ENCODE data around the gene TRPC3. TPM values are rescaled to one million over a fixed set of nuclear protein-coding genes. Genes with fewer than 3 reads are reported as not detected.

TRPC3 gene
- total RNA-seq: 0.98 TPM

- DNase-seq (ENCODE audit: low spot score) (peak; percentile 60), ATAC-seq (peak; percentile 8)
- intact Hi-C loops (cut with DNase I): no loop called here
These were observed at the start of gene TRPC3 for GRCh38 chr4:121951521-121952110. TSS of gene TRPC3 (minus strand) at chr4:121952060. CDS start at chr4:121951680, 380 bp downstream.

GRCh38 chr4:122000849-122001248, 49.0 kb upstream of the TRPC3 start:
- intact Hi-C loops (cut with DNase I): no loop called here
- ATAC-seq (no peak), DNase-seq (ENCODE audit: low spot score) (no peak)

- intact Hi-C loops (cut with DNase I): no loop called here
- ATAC-seq (no peak), DNase-seq (ENCODE audit: low spot score) (no peak)
These were observed 46.2 kb upstream of the TRPC3 start for GRCh38 chr4:121998024-121998423.

GRCh38 chr4:121995790-121996537, 44.1 kb upstream of the TRPC3 start:
- ATAC-seq (no peak), DNase-seq (ENCODE audit: low spot score) (no peak)
- intact Hi-C loops (cut with DNase I): no loop called here

GRCh38 chr4:121991968-121992367, 40.1 kb upstream of the TRPC3 start:
- DNase-seq (ENCODE audit: low spot score): no peak
- ATAC-seq: no peak
- intact Hi-C loops (cut with DNase I): no loop called here

- ATAC-seq: no peak
- intact Hi-C loops (cut with DNase I): no loop called here
These were observed 38.6 kb upstream of the TRPC3 start for GRCh38 chr4:121990489-121990888.

GRCh38 chr4:121989715-121990114, 37.9 kb upstream of the TRPC3 start:
- DNase-seq (ENCODE audit: low spot score): no peak
- intact Hi-C loops (cut with DNase I): no loop called here
- no peak for ATAC-seq

More at GRCh38 chr4:121990489-121990888, 38.6 kb upstream of the TRPC3 start:
- DNase-seq (ENCODE audit: low spot score): no peak

GRCh38 chr4:121988950-121989349, 37.1 kb upstream of the TRPC3 start:
- DNase-seq (ENCODE audit: low spot score): no peak
- ATAC-seq: no peak
- intact Hi-C loops (cut with DNase I): no loop called here

GRCh38 chr4:121980643-121981042, 28.8 kb upstream of the TRPC3 start:
- intact Hi-C loops (cut with DNase I): no loop called here
- ATAC-seq (no peak), DNase-seq (ENCODE audit: low spot score) (no peak)

GRCh38 chr4:121978172-121978516, 26.3 kb upstream of the TRPC3 start:
- intact Hi-C loops (cut with DNase I): no loop called here
- ATAC-seq (no peak), DNase-seq (ENCODE audit: low spot score) (no peak)

GRCh38 chr4:121977251-121978171, 25.7 kb upstream of the TRPC3 start:
- intact Hi-C loops (cut with DNase I): no loop called here
- ATAC-seq: no peak
- no peak for DNase-seq (ENCODE audit: low spot score)

GRCh38 chr4:121975784-121976183, 23.9 kb upstream of the TRPC3 start:
- no peak for ATAC-seq

GRCh38 chr4:121973816-121974215, 22.0 kb upstream of the TRPC3 start:
- intact Hi-C loops (cut with DNase I): no loop called here
- no peak for ATAC-seq

More at GRCh38 chr4:121975784-121976183, 23.9 kb upstream of the TRPC3 start:
- no peak for DNase-seq (ENCODE audit: low spot score)
- intact Hi-C loops (cut with DNase I): no loop called here

GRCh38 chr4:121968859-121969258, 17.0 kb upstream of the TRPC3 start:
- ATAC-seq (no peak), DNase-seq (ENCODE audit: low spot score) (no peak)
- intact Hi-C loops (cut with DNase I): no loop called here

More at GRCh38 chr4:121973816-121974215, 22.0 kb upstream of the TRPC3 start:
- no peak for DNase-seq (ENCODE audit: low spot score)

GRCh38 chr4:121964958-121965357, 13.1 kb upstream of the TRPC3 start:
- DNase-seq (ENCODE audit: low spot score) (no peak), ATAC-seq (no peak)
- intact Hi-C loops (cut with DNase I): no loop called here

GRCh38 chr4:121960818-121961217, 9.0 kb upstream of the TRPC3 start:
- no peak for ATAC-seq
- no peak for DNase-seq (ENCODE audit: low spot score)
- intact Hi-C loops (cut with DNase I): no loop called here

- no peak for DNase-seq (ENCODE audit: low spot score)
- intact Hi-C loops (cut with DNase I): no loop called here
- no peak for ATAC-seq
These were observed 6.9 kb upstream of the TRPC3 start for GRCh38 chr4:121958777-121959176.

GRCh38 chr4:121957266-121957665, 5.4 kb upstream of the TRPC3 start:
- intact Hi-C loops (cut with DNase I): no loop called here
- ATAC-seq (no peak), DNase-seq (ENCODE audit: low spot score) (no peak)

GRCh38 chr4:121953860-121954259, 2.0 kb upstream of the TRPC3 start:
- ATAC-seq (no peak), DNase-seq (ENCODE audit: low spot score) (no peak)
- intact Hi-C loops (cut with DNase I): no loop called here

- intact Hi-C loops (cut with DNase I): no loop called here
- no peak for DNase-seq (ENCODE audit: low spot score)
- ATAC-seq: no peak
These were observed 430 bp upstream of the TRPC3 start for GRCh38 chr4:121952290-121952689.

All from sciatic nerve (tissue), 2 donors.